GM19324 (cell line): ENCODE data around the gene ASXL2.
"Not testable (repeated sequence)": the region's sequence is repeated elsewhere in the genome, so short reads cannot be mapped to it uniquely, and the experiment has no call there.

Experiments used
- ATAC-seq: cut with Tn5 transposase; IDR thresholded peaks from one replicate; pipeline ENCODE4 v1.9.1; 2021; ENCODE audit warnings: mild to moderate bottlenecking, moderate library complexity; ENCODE audit not compliant: unreplicated experiment, low FRiP score

ASXL2 gene

DNA sequence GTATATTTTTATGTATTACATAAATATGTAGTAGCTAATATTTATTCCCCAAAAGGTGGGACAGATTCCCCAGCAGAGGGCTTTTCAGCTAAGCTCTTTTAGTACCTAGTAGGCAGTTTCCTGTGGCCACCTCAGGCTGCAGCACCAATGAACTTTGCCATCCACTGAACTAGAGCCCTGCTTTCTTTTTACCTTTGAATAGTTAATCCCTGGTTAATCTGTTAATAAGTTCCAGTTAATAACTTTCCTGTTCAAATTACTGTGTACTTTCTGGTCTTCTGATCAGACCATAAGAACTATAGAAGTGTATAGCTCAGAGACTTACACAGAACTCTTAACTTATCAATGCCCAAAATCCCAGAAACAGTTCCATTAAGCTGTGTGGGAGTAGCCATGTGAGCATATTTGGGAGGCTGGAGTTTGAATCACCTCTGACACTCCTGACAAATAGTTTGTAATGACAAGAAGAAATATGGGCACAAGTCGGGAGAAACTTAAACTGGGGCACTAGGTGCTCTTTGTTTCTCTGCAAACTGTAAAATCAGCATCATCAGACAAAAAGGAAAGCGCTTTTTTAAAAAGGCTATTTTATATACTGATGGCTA lies 40.0 kb downstream of the ASXL2 start:
- no peak for ATAC-seq

GRCh38 chr2:25835906-25836305 lies 42.4 kb downstream of the ASXL2 start:
- ATAC-seq = no peak

- ATAC-seq = no peak
Observed at GRCh38 chr2:25833566-25833965, 44.7 kb downstream of the ASXL2 start.

- ATAC-seq = no peak
Observed at GRCh38 chr2:25832897-25833296, 45.4 kb downstream of the ASXL2 start.

- no peak for ATAC-seq
Observed at GRCh38 chr2:25831746-25832449, 46.4 kb downstream of the ASXL2 start.

DNA sequence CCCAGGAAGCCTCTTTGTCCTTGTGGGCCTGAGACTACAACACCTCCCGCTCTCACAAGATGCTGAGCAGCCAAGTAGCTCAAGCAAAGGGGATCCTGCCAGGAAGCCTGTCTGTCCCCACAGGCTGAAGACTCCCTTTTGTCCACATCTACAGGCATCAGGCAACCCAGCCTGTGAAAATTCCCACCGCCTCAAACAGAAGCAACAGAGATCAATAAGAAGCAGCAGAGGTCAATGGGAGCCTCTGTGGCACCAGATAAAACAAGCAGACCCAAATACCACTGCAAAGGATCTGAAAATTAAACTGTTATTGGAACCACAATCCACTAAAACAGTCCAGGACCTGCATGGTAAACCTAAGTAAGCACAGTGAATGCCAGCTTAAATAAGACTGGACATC lies 48.5 kb downstream of the ASXL2 start:
- ATAC-seq = no peak

DNA sequence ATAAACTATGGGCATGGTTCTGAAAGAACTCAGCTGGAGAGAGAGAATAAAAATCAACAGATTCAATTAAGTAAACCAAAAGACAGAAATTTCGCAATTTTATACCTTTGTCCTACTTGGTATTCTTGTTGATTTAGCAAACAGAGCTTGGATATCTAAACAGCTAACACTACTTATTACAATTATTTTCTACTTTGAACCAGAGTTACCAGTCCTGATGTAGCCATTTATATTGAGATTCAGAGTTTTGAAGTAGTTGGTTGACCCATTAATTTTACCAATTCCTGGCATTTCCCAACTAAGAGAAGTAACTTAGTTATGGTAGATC lies 48.9 kb downstream of the ASXL2 start:
- ATAC-seq = no peak

GRCh38 chr2:25828532-25829376 lies 49.5 kb downstream of the ASXL2 start:
- ATAC-seq = not testable (repeated sequence)

- no peak for ATAC-seq
Observed at GRCh38 chr2:25825238-25825637, 53.0 kb downstream of the ASXL2 start.

DNA sequence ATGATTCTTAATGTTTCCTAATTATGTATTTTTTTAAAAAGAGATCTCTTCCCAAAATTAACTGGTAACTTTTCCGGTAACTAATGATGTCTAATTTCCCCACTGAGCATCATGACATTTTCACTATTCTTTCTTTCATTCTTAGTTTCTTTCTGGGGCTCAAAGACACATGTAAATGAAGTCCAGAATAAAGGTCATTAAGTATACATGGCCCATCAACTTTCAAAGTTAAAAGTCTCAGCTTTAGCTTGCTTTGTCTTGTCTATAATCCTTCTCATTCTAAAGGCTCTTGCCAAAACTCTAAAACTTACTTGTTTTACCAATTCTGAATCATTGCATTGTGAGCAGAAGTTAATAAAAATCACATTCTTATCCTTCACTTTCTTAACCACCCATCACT lies 53.6 kb downstream of the ASXL2 start:
- ATAC-seq = no peak

DNA sequence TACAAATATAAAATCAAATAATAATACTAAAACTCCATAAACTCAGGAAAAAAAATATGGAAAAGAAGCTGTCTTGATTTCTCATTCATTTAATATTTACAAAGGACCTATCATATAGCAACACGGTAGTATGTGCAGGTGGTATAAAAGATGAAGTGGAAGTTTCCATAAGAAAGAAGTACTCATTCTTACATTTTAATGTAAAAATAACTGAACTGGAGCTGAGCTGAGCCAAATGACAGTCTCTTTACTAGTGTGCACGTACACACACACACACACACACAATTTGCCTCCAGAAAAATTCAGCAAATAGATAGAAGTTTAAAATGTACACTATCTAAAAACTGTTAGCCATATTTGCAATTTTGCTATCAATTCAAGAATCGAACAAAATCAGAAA lies 54.1 kb downstream of the ASXL2 start:
- no peak for ATAC-seq

DNA sequence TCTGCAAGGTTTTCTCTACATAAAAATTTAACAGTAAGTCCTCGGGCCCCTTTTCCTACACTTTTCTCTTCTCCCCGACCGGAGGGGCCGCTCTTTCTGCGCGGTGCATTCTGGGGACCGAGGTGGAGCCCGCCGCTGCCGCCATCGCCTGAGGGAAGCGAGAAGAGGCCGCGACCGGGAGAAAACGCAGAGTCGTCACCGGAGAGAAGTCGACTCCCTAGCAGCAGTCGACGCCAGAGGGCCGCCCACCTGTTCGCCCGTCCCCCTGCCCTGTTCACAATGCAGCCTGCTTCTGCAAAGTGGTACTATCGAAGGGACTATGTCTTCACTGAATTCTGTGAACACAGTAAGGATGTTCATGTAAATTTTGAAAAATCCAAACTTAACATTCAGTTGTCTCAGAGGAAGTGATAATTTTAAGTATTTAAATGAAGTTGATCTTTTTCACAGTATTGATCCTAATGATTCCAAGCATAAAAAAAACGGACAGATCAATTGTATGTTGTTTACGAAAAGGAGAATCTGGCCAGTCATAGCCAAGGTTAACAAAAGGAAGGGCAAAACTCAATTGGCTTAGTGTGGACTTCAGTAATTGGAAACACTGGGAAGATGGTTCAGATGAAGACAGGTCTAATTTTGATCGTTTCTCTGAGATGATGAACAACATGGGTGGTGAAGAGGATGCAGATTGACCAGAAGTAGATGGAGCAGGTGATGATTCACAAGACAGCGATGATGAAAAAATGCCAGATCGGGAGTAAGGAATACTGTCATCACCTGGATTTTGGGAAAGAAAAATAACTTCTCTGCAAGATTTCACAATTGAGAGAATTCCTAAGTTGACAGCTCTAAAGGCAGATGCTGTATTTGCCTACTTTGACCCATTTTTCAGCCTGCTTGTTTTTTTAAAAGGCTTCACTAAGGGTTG lies 55.8 kb downstream of the ASXL2 start:
- ATAC-seq = no peak

DNA sequence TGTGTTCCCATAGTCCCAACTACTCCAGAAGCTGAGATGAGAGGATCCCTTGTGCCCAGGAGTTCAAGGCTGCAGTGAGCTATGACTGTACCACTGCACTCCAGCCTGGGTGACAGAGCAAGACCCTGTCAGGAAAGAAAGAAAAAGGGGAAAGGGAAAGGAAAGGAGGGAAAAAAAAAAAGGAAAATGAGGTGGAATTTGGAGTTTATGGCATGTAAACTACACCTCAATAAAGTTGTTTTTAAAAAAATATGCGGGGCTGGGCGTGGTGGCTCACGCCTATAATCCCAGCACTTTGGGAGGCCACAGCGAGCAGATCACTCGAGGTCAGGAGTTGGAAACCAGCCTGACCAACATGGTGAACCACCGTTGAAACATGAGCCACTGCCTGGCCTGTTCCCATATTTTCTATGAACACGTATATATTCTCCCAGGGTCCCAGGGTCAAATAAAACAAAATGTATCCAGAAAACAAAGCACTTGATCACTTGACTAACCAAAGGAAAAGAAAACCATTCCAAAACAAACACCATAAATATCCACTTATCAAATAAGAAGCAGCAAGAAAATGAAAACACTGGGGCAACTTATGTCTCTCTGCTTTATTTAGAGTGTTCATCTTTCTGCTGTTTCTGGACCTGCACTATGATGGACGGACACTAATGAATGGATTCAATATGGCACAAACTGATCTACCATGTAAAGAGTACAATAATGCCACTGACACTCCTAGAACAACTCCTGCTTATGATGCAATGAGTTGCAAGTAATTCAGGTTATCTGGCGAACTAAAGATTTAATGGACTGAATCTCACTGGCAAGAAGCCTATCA lies 56.8 kb downstream of the ASXL2 start:
- ATAC-seq = no peak

DNA sequence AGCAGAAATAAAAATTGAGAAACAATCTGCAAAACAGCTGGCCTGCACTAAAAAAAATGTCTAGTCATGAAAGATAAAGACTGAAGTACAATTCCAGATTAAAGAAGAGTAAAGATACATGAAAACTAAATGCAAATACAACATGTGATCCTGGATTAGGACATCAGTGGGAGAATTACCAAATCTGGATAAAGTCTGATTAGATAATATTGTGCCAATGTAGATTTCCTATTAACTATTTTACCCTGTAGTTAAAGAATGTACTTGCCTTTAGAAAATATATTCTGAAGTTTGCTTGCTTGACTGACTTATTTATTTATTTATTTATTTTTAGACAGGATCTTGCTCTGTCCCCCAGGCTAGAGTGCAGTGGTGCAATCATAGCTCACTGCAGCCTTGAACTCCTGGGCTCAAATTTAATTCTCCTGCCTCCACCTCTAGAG lies 58.7 kb downstream of the ASXL2 start:
- no peak for ATAC-seq

DNA sequence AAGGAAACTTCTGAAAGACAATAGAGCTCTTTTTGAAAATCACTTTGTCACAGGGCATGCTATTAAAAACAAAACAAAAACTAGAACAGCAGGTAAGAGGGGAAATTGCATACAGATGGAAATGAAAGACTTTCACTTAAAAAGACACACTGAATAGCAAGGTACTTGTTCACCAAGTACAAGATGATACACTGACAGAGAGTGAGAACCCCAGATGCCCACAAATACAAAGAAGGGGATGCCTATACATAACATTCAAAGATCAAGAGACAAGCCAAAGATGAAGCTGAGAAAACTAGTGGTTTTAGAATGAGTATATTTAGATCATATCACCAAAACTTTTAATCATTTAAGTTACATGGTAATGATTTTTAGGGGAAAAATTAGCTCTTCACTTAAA lies 60.7 kb downstream of the ASXL2 start:
- ATAC-seq = no peak

DNA sequence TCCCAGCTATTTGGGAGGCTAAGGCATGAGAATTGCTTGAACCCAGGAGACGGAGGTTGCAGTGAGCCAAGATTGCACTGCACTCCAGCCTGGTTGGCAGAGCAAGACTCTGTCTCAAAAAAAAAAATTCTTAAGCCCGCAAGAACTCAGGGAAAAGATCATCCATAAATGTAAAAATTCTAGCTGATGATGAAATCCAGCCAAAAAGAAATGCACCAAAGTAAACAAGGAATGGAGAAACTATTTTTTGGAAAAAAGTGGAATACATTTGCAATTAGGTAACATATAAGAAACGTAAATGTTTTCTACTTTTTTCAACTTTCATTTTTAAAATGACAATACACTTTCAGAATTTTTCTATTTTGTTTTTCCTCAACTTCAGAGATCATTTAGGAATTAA lies 61.3 kb downstream of the ASXL2 start:
- no peak for ATAC-seq

DNA sequence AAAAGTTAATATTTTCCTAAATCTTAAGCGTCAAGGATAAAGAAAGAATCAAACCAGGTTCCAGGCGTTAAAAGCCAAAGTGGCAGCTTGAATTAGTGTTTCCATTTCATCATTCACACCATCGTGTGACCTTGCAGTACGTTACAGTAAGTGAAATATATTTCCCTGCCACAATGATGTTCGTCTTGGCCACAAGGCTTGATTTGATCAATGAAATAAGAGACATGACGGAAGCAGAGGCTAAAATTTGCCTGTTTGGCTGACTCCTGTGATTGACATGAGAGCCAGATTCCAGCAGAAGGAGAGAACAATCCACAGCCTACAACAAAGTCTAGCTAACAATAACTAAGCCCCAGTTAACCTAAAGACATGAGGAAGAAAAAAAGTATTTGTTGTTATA lies 62.0 kb downstream of the ASXL2 start:
- ATAC-seq = no peak

GRCh38 chr2:25814681-25815080 lies 63.6 kb downstream of the ASXL2 start:
- ATAC-seq = no peak

GRCh38 chr2:25810428-25810827 lies 67.9 kb downstream of the ASXL2 start:
- no peak for ATAC-seq

DNA sequence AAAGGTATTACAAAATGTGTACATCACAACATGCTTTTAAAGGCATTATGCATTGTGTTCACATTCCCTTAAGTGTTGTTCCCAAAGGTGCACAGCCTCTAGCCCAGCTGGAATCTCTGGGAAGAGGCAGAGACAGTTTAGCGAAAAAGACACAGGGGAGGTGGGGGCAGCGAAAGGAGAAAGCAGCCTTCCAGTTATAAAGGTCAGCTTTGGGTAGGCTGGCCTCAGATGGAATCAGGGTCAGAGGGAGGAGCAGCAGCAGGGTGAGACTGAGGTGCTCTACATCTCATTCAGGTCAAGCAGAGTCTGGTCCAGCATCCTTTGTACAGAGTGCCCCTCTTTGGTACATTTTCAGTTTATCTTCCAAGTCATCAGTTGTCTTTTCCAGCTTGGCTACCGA lies 68.6 kb downstream of the ASXL2 start:
- ATAC-seq = no peak
